HuH-7 (cell line): ENCODE results near the gene SPATA9.

Source experiments
- DNase-seq: peaks from one replicate; pipeline ENCODE4 v3.0.0; 2011; ENCODE audit warnings: low spot score

The SPATA9 gene

GRCh38 chr5:95619514-95620029 is 63.2 kb downstream of the SPATA9 start:
- DNase-seq: no peak

DNA sequence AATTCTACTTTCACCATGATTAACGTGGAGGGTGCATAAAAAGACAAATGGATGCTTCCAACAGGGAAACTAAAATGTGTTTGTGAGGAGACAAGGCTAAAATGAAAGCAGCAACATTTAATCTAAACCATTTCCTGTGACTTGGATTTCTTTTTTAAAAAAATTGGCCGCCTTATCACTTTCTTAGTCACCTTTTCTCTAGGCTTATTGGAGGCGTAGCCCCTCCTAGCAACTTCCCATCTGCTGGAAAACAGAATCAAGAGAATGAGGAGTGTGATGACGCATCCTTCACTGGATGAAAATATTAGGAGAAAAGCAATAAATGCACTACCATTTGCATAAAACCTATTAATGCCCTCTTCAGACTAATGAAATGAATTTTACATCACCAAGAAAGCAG is 63.7 kb downstream of the SPATA9 start:
- no peak for DNase-seq

DNA sequence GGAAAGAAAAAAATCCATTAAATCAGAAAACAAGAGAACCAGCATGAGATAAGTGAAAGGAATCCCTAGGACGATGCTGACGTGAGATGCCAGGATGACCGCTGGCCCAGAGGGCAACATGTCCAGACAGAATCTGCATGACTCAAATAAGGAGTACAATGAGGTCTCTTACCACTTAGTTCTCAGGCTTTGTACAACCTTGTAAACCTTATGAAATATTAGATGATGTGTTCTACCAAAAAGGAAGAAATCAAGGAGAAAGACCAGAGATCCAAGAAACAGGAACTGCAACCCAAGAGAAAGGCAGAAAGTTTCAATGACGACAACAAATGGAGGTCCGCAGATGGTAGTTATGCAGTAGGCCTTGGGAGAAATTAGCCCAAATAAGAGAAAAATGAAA is 65.7 kb downstream of the SPATA9 start:
- no peak for DNase-seq

GRCh38 chr5:95615164-95615467 is 67.7 kb downstream of the SPATA9 start:
- no peak for DNase-seq

- DNase-seq: no peak
These were observed 69.3 kb downstream of the SPATA9 start for GRCh38 chr5:95613514-95613913.

DNA sequence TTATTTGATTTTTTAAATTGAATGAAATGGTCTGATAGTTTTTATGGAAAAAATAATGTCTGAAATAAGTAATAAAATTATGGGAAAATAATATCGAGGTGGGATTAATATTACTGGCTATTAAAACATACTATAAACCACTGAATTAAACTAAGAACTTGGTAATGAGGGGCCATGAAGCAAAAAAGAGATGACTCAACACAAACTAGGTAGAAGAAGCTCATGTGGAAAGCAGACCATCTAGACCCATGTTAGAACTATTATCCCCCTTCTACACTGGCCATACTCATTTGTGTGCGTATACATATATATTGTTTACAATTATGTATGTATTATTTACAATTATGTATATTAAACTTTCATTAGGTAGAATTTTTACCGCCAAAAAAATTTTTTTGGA is 71.4 kb downstream of the SPATA9 start:
- no peak for DNase-seq

DNA sequence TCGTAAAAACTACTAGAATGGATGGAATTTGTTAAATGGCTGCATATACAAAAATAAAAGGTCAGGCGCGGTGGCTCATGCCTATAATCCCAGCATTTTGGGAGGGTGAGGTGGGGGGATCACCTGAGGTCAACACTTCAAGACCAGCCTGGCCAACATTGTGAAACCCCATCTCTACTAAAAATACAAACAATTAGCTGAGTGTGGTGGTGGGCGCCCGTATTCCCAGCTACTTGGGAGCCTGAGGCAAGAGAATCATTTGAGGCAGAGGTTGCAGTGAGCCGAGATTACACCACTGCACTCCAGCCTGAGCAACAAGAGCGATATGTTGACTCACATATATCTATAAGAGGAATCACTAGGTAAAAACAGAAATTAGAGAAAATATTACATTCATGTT is 72.2 kb downstream of the SPATA9 start:
- DNase-seq: no peak

- DNase-seq: no peak
These were observed 73.1 kb downstream of the SPATA9 start for GRCh38 chr5:95609711-95610110.
